Measurements from ENCODE around the gene ALDH1L1. TPM values are rescaled to one million over a fixed set of nuclear protein-coding genes. Genes with fewer than 3 reads are reported as not detected.

ALDH1L1 gene
- total and polyA plus RNA-seq, 2 of the 13 experiments (the other 11 are each of a cell fraction or from before 2014, with no cell fraction given) = 11.2 to 28.7 TPM

- peak; percentile 29 to 59; a peak in 3 of 4 replicates for TF ChIP-seq MAFK (conservative IDR thresholded peaks at IDR 0.05 in 1 of 2, IDR thresholded peaks at IDR 0.05 in 1 of 2; ENCODE audit: low read length in 2 of 2)
- peak; percentile 30; the same call in 1 of the 2 replicates for TF ChIP-seq MAFF (IDR thresholded peaks at IDR 0.05; ENCODE audit: low read depth, low read length)
- TF ChIP-seq CAMTA2 (CRISPR knock-in tag; IDR thresholded peaks at IDR 0.05; ENCODE audit: borderline replicate concordance) = no peak
- POLR2A ChIA-PET = no interaction called here
- Histone ChIP-seq H4K20me1 (ENCODE audit: insufficient read depth, low read length) (no peaks in the 10 kb centered on the region), H3K9me3 (ENCODE audit: low read length) (no peaks in the 10 kb centered on the region), H3K79me2 (ENCODE audit: insufficient read depth, low read length) (no peaks in the 10 kb centered on the region), H3K4me2 (ENCODE audit: low read depth, low read length) (no peak overlapping the region), H3K4me1 (ENCODE audit: insufficient read depth, low read length) (no peaks in the 10 kb centered on the region), H2AFZ (ENCODE audit: low read length) (no peak overlapping the region), H3K9ac (ENCODE audit: insufficient read depth, low read depth, low read length) (no peak overlapping the region), H3K4me3 (replicated peaks in 1 of 3; ENCODE audit: insufficient read depth in 1 of 3, low read depth in 2 of 3, low read length in 3 of 3) (no peak overlapping the region), H3K27ac (ENCODE audit: extremely low read length, insufficient read depth, low read length) (no peak overlapping the region), H3K36me3 (replicated peaks in 1 of 2; ENCODE audit: control insufficient read depth in 1 of 2, insufficient read depth in 2 of 2, low read length in 2 of 2) (peaks cover 11 to 29% of the 10 kb centered on the region in 2 experiments), H3K27me3 (ENCODE audit: control insufficient read depth in 1 of 2, insufficient read depth in 2 of 2, low read length in 2 of 2) (no peaks in the 10 kb centered on the region)
- intact Hi-C loops (cut with micrococcal nuclease; ENCODE audit: unreplicated experiment) (no loop called here), in situ Hi-C loops (cut with HindIII; ENCODE audit: extremely low pct_ligation_motif_present, low pct_unique_long_range_greater_than_20kb) (no loop called here)
- ATAC-seq (no peak), DNase-seq (ENCODE audit: low spot score) (no peak), FAIRE-seq (no peak)
- 95% methylated on average over 7 of the region's 7 CpGs for WGBS (ENCODE audit: low lambda C conversion rate)
- no TSS peak for BruUV-seq (replicated peaks)
- CTCF ChIA-PET (ENCODE audit: low intra/inter-chr PET ratio, low total read pairs) = no interaction called here
Measured at GRCh38 chr3:126158912-126159454, 21.4 kb downstream of the ALDH1L1 start.

- BruUV-seq (replicated peaks) = no TSS peak
- peaks cover 11 to 35% of the 10 kb centered on the region in 2 experiments for H3K36me3 ChIP-seq (replicated peaks in 1 of 2; ENCODE audit: control insufficient read depth in 1 of 2, insufficient read depth in 2 of 2, low read length in 2 of 2)
- no peaks in the 10 kb centered on the region for H3K4me1 ChIP-seq (ENCODE audit: insufficient read depth, low read length)
- FAIRE-seq (no peak), ATAC-seq (no peak), DNase-seq (ENCODE audit: low spot score) (no peak)
- 91% methylated on average over 15 of the region's 18 CpGs for WGBS (ENCODE audit: low lambda C conversion rate)
- ChIA-PET CTCF (ENCODE audit: low intra/inter-chr PET ratio, low total read pairs) (no interaction called here), POLR2A (no interaction called here)
- no peak overlapping the region for H2AFZ ChIP-seq (ENCODE audit: low read length)
- no peaks in the 10 kb centered on the region for H4K20me1 ChIP-seq (ENCODE audit: insufficient read depth, low read length)
- in situ Hi-C loops (cut with HindIII; ENCODE audit: extremely low pct_ligation_motif_present, low pct_unique_long_range_greater_than_20kb) = no loop called here
- no peaks in the 10 kb centered on the region for H3K79me2 ChIP-seq (ENCODE audit: insufficient read depth, low read length)
- intact Hi-C loops (cut with micrococcal nuclease; ENCODE audit: unreplicated experiment) = no loop called here
- H3K27ac ChIP-seq (ENCODE audit: extremely low read length, insufficient read depth, low read length) = no peak overlapping the region
- H3K9ac ChIP-seq (ENCODE audit: insufficient read depth, low read depth, low read length) = no peak overlapping the region
- no peaks in the 10 kb centered on the region for H3K9me3 ChIP-seq (ENCODE audit: low read length)
- H3K27me3 ChIP-seq (ENCODE audit: control insufficient read depth in 1 of 2, insufficient read depth in 2 of 2, low read length in 2 of 2) = no peaks in the 10 kb centered on the region
- no peak overlapping the region for H3K4me2 ChIP-seq (ENCODE audit: low read depth, low read length)
- H3K4me3 ChIP-seq (replicated peaks in 1 of 3; ENCODE audit: insufficient read depth in 1 of 3, low read depth in 2 of 3, low read length in 3 of 3) = no peak overlapping the region
- no peak for TF ChIP-seq BHLHE40 (IDR thresholded peaks at IDR 0.05; ENCODE audit: low read length)
- TF ChIP-seq ZNF224 (CRISPR knock-in tag; IDR thresholded peaks at IDR 0.05) = no peak
- TF ChIP-seq MLXIP (CRISPR knock-in tag; IDR thresholded peaks at IDR 0.05; ENCODE audit: borderline replicate concordance) = no peak
- TF ChIP-seq CREBL2 (CRISPR knock-in tag; IDR thresholded peaks at IDR 0.05; ENCODE audit: borderline replicate concordance) = no peak
- no peak for TF ChIP-seq EP300 (IDR thresholded peaks at IDR 0.05; ENCODE audit: low read depth in 2 of 2, low read length in 2 of 2)
- no peak for TF ChIP-seq EP300 (CRISPR knock-in tag; IDR thresholded peaks at IDR 0.05; ENCODE audit: borderline replicate concordance)
- no peak for TF ChIP-seq PCBP1 (IDR thresholded peaks at IDR 0.05; ENCODE audit: borderline replicate concordance, low read depth, low read length)
- TF ChIP-seq ETS1 (CRISPR knock-in tag; IDR thresholded peaks at IDR 0.05) = no peak
- TF ChIP-seq ZNF678 (CRISPR knock-in tag; IDR thresholded peaks at IDR 0.05) = no peak
Measured at GRCh38 chr3:126158016-126158911, 22.1 kb downstream of the ALDH1L1 start.

All from HepG2 (cell line).